Right lung (tissue), 5 donors: ENCODE data around the gene NCOR1. TPM values are rescaled to one million over a fixed set of nuclear protein-coding genes. Genes with fewer than 3 reads are reported as not detected.
"Not testable (repeated sequence)": the region's sequence is repeated elsewhere in the genome, so short reads cannot be mapped to it uniquely, and the experiment has no call there.

ENCODE experiments used
- DNase-seq, 2 donors: peaks; one replicate each; pipeline ENCODE4 v3.0.0-alpha.2; 2013
- polyA plus RNA-seq, 5 donors: library from polyadenylated mRNA; unstranded; fragments of 120-200 nt; gene quantifications; one replicate each; pipeline versions ENCODE4 v1.2.1 to v1.2.3, GENCODE V29; 2013; ENCODE audit warnings: inconsistent platforms in 1 of 5, low replicate concordance in 1 of 5; ENCODE audit not compliant: insufficient read length in 5 of 5, insufficient read depth in 1 of 5

Gene NCOR1
- polyA plus RNA-seq, 5 donors: 79.1 to 126 (median 110) TPM

GRCh38 chr17:16100737-16101400 lies 114.5 kb downstream of the NCOR1 start:
- DNase-seq: no peak

- no peak for DNase-seq
These were observed 123.6 kb downstream of the NCOR1 start for GRCh38 chr17:16091773-16092172.

- DNase-seq: no peak
These were observed 128.4 kb downstream of the NCOR1 start for GRCh38 chr17:16086957-16087356.

GRCh38 chr17:16085066-16085699 lies 130.2 kb downstream of the NCOR1 start:
- DNase-seq: no peak

DNA sequence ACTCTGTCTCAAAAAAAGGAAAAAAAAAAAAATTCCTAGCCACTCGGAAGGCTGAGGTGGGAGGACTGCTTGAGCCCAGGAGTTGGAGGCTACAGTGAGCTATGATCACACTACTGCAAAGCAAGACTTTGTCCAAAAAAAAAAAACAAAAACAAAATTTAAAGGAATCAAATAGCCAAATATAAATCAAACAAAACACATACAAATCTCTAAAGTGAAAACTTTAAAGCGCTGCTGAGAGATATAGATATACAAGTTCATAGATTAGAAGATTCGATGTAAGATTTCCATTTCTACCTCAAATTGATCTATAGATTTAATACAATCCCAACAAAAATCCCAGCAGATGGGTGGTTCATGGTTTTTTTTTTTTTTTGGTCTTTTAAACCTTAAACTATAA lies 132.1 kb downstream of the NCOR1 start:
- no peak for DNase-seq

GRCh38 chr17:16081507-16082087 lies 133.7 kb downstream of the NCOR1 start:
- DNase-seq: no peak

- DNase-seq: no peak
These were observed 135.0 kb downstream of the NCOR1 start for GRCh38 chr17:16080366-16080765.

DNA sequence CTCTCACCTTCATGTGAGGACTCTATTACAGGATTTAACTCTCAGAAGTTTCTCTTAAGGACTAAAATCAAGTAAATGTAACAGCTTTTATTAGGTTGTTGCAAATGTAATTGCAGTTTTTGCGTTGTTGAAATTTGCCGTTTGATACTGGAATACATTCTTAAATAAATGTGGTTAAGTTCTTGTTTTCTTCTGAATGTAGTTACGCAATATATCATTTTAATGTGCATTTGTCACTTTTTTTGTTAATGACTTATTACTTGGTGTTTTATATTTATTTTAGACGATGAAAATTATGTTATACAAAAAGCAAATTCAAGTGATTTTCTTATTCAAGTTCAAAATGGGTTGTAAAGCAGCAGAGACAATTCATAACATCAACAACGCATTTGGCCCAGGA lies 139.4 kb downstream of the NCOR1 start:
- DNase-seq: no peak

DNA sequence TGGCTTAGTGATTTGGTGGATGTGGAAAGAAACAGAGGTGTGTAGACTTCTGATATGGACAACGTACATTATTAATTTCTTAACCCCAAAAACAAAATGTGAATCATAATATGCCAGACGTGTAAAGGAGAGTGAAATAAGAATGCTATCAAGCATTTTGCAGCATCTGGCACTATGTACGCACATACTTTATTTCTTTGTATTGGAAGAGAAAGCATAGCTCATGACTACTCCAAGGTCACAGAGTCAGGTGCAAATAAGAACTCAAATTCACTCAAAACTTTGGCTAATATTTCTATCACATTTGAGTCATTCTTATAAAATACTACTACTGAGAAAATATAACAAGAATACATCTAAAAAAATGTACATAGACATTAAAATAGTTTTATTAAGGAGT lies 140.9 kb downstream of the NCOR1 start:
- DNase-seq: no peak

GRCh38 chr17:16073845-16074244 lies 141.5 kb downstream of the NCOR1 start:
- no peak for DNase-seq

GRCh38 chr17:16072031-16072430 lies 143.3 kb downstream of the NCOR1 start:
- no peak for DNase-seq

DNA sequence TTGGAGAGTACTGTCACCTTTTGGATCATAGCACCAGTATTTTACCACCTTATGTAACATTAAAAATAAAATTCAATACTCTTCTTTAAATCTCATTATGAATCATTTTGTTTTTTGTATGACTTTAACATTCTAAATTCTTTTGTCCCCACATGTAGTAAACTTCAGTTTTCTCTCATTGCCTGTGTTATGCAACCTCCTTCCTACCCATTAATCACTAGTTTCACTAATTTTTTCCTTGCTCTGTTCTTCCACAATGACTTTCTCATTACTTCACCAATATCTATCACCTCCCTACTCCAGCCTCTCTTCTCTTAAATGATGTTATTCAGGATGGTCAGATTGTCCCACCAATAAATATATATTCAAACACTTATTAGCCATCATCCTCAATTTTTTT lies 147.0 kb downstream of the NCOR1 start:
- DNase-seq: peak in 1 of 2 donors; percentile 6

DNA sequence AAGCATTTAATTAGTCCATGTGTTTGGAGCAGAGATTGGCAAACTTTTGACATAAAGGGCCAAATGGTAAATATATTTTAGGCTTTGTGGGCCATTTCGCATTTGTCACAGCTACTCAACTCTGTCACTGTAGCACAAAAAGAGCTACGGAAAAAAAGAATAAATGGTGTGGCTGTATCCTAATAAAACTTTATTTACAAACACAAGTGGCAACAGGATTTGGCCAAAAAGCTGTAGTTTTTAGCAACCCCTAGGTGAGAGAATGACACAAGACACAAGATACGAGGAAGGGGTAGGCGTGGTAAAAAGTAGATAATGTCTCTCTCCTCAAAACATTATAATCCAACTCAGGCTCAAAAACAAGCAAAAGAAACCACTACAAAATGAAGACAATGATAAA lies 149.2 kb downstream of the NCOR1 start:
- DNase-seq: no peak

GRCh38 chr17:16061631-16062030 lies 153.7 kb downstream of the NCOR1 start:
- DNase-seq: no peak

- not testable (repeated sequence) for DNase-seq
These were observed 160.2 kb downstream of the NCOR1 start for GRCh38 chr17:16055139-16055538.

DNA sequence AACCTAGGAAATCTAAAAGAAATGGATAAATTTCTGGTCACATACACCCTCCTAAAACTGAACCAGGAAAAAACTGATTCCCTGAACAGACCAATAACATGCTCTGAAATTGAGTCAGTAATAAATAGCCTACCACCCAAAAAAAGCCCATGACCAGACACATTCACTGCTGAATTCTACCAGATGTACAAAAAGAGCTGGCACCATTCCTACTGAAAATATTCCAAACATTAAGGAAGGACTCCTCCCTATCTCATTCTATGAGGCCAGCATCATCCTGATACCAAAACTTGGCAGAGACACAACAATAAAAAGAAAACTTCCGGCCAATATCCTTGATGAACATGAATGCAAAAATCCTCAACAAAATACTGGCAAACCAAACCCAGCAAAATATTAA lies 162.8 kb downstream of the NCOR1 start:
- no peak for DNase-seq

DNA sequence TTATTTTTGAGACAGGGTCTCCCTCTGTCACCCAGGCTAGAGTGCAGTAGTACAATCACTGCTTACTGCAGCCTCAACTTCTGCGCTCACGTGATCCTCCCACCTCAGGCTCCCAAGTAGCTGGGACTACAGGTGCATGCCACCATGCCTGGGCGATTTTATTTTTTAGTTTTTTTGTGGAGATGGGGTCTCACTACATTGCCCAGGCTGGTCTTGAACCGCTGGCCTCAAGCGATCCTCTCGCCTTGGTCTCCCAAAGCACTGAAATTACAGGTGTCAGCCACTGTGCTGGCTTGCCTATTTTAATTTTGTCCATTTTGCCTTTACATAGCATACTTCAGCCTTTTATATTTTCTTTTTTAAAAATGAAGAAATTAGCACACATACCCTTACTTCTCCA lies 164.5 kb downstream of the NCOR1 start:
- no peak for DNase-seq

GRCh38 chr17:16048811-16049449 lies 166.4 kb downstream of the NCOR1 start:
- DNase-seq: no peak

GRCh38 chr17:16046966-16047365 lies 168.4 kb downstream of the NCOR1 start:
- DNase-seq: no peak

- DNase-seq: no peak
These were observed 170.8 kb downstream of the NCOR1 start for GRCh38 chr17:16044487-16044886.

GRCh38 chr17:16040710-16041251 lies 174.6 kb downstream of the NCOR1 start:
- no peak for DNase-seq

- no peak for DNase-seq
These were observed 177.7 kb downstream of the NCOR1 start for GRCh38 chr17:16037636-16038035.

DNA sequence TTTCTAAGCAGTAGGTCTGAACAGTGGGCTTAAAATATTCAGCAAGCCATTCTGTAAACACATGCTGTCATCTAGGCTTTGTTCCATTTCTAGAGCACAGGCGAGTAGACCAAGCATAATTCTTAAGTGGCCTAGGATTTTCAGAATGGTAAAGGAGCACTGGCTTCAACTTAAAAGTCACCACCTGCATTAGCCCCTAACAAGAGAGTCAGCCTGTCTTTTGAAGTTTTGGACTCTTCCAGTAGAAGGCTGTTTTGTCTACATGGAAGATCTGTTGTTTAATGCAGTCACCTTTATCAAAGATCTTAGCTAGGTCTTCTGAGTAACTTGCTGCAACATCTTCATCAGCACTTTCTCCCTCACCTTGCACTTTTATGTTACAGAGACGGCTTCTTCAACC lies 179.1 kb downstream of the NCOR1 start:
- DNase-seq: no peak
